GM21367 (cell line): ENCODE measurements around the gene RIMOC1.
"Not testable (repeated sequence)": the region's sequence is repeated elsewhere in the genome, so short reads cannot be mapped to it uniquely, and the experiment has no call there.

Source experiments
- ATAC-seq: cut with Tn5 transposase; IDR thresholded peaks from one replicate; pipeline ENCODE4 v1.9.1; 2021; ENCODE audit not compliant: unreplicated experiment

RIMOC1 gene

GRCh38 chr5:41891066-41891707 is 13.0 kb upstream of the RIMOC1 start:
- no peak for ATAC-seq

GRCh38 chr5:41892031-41892430 is 12.1 kb upstream of the RIMOC1 start:
- no peak for ATAC-seq

GRCh38 chr5:41893074-41893851 is 10.9 kb upstream of the RIMOC1 start:
- ATAC-seq, result no peak

- ATAC-seq, result no peak
Measured at GRCh38 chr5:41896230-41896629, 7.9 kb upstream of the RIMOC1 start.

- no peak for ATAC-seq
Measured at GRCh38 chr5:41903382-41903891, 707 bp upstream of the RIMOC1 start.

GRCh38 chr5:41906151-41906550 is 2.0 kb downstream of the RIMOC1 start:
- ATAC-seq, result no peak

- ATAC-seq, result no peak
Measured at GRCh38 chr5:41908374-41909079, 4.4 kb downstream of the RIMOC1 start.

GRCh38 chr5:41918105-41918504 is 14.0 kb downstream of the RIMOC1 start:
- ATAC-seq, result peak; percentile 53

- no peak for ATAC-seq
Measured at GRCh38 chr5:41921166-41921565, 17.0 kb downstream of the RIMOC1 start.

- ATAC-seq, result no peak
Measured at GRCh38 chr5:41921874-41922273, 17.7 kb downstream of the RIMOC1 start.

- no peak for ATAC-seq
Measured at GRCh38 chr5:41924526-41924871, 20.4 kb downstream of the RIMOC1 start.

- peak; percentile 95 for ATAC-seq
Measured at GRCh38 chr5:41924872-41925554, 20.9 kb downstream of the RIMOC1 start, which contains the start of gene FBXO4. Gene FBXO4 (plus strand): TSS chr5:41925281. CDS start chr5:41925310, 29 bp downstream.

GRCh38 chr5:41925555-41925951 is 21.4 kb downstream of the RIMOC1 start:
- peak; percentile 24 for ATAC-seq

- ATAC-seq, result no peak
Measured at GRCh38 chr5:41927604-41928003, 23.5 kb downstream of the RIMOC1 start.

- ATAC-seq, result no peak
Measured at GRCh38 chr5:41929035-41929434, 24.9 kb downstream of the RIMOC1 start.

GRCh38 chr5:41932770-41933169 is 28.6 kb downstream of the RIMOC1 start:
- ATAC-seq, result no peak

- no peak for ATAC-seq
Measured at GRCh38 chr5:41935544-41935943, 31.4 kb downstream of the RIMOC1 start.

GRCh38 chr5:41940641-41941040 is 36.5 kb downstream of the RIMOC1 start:
- no peak for ATAC-seq

- not testable (repeated sequence) for ATAC-seq
Measured at GRCh38 chr5:41945332-41945955, 41.3 kb downstream of the RIMOC1 start.

GRCh38 chr5:41951224-41951623 is 47.1 kb downstream of the RIMOC1 start:
- ATAC-seq, result no peak
